ENCODE data around the gene PHF21A.

GRCh38 chr11:46036969-46037368 lies 84.3 kb downstream of the PHF21A start:
- TF ChIP-seq POLR2AphosphoS5 (IDR thresholded peaks at IDR 0.05) (no peak), POLR2A (IDR thresholded peaks at IDR 0.05) (no peak)
- TF ChIP-seq, protein P1, sequence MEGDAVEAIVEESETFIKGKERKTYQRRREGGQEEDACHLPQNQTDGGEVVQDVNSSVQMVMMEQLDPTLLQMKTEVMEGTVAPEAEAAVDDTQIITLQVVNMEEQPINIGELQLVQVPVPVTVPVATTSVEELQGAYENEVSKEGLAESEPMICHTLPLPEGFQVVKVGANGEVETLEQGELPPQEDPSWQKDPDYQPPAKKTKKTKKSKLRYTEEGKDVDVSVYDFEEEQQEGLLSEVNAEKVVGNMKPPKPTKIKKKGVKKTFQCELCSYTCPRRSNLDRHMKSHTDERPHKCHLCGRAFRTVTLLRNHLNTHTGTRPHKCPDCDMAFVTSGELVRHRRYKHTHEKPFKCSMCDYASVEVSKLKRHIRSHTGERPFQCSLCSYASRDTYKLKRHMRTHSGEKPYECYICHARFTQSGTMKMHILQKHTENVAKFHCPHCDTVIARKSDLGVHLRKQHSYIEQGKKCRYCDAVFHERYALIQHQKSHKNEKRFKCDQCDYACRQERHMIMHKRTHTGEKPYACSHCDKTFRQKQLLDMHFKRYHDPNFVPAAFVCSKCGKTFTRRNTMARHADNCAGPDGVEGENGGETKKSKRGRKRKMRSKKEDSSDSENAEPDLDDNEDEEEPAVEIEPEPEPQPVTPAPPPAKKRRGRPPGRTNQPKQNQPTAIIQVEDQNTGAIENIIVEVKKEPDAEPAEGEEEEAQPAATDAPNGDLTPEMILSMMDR (IDR thresholded peaks at IDR 0.05): no peak
